Measurements from ENCODE around the gene PLK3. TPM values are rescaled to one million over a fixed set of nuclear protein-coding genes. Genes with fewer than 3 reads are reported as not detected.

PLK3 gene
- polyA plus RNA-seq, 1 donor (not counting 4 experiments of a cell fraction or from before 2014, with no cell fraction given): 34.0 TPM

DNA sequence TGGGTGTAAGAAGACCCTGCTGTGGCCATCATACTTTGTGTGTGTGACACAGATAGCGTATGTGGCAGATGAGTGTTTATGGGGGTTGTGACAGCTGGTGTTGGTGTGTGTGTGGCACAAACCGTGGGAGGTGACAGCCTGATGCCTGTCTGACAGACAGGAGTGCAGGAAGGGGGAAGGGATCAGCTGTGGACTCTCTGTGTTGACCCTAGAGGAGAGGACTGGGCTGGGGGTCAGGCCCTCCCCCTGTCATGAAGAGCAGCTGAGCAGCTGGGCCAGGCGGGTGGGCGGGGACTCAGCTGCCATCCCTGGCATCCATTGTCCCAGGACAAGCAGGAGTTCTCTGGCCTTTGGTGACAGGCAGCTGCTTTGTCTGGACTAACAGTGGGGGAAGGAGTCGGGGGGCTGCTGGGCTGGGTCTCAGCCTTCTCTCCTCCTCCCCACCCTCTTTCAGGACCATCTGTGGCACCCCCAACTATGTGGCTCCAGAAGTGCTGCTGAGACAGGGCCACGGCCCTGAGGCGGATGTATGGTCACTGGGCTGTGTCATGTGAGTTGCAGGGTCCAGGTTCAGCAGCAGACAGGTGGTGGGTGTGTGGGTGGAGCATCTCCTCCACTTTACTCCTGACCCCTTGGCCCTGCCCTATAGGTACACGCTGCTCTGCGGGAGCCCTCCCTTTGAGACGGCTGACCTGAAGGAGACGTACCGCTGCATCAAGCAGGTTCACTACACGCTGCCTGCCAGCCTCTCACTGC lies 2.3 kb downstream of the PLK3 start:
- Histone ChIP-seq H3K36me3 (ENCODE audit: control insufficient read depth in 2 of 2, extremely low read depth in 1 of 2, insufficient read depth in 2 of 2, low read length in 2 of 2) (peaks cover 29 to 40% of the 10 kb centered on the region in 2 experiments), H3K9me1 (ENCODE audit: control insufficient read depth, extremely low read depth, insufficient read depth, low read length) (no peaks in the 10 kb centered on the region), H3K9ac (ENCODE audit: control insufficient read depth, extremely low read depth, insufficient read depth, low read length) (peak overlapping the region; percentile 88), H3K79me2 (ENCODE audit: control insufficient read depth, insufficient read depth, low read length) (peaks cover 41% of the 10 kb centered on the region), H2AFZ (ENCODE audit: control insufficient read depth, low read length) (no peak overlapping the region), H3K4me2 (ENCODE audit: control insufficient read depth, extremely low read depth, insufficient read depth, low read depth, low read length) (peak overlapping the region; percentile 98), H3K27me3 (ENCODE audit: control insufficient read depth, extremely low read depth, insufficient read depth, low read length) (no peaks in the 10 kb centered on the region), H4K20me1 (ENCODE audit: control insufficient read depth, extremely low read depth, insufficient read depth, low read length) (peaks cover 6% of the 10 kb centered on the region), H3K9me3 (ENCODE audit: control insufficient read depth, low read depth, low read length) (no peaks in the 10 kb centered on the region), H3K4me3 (ENCODE audit: control insufficient read depth in 2 of 3, extremely low read depth in 1 of 3, insufficient read depth in 2 of 3, low read depth in 1 of 3, low read length in 3 of 3) (peak overlapping the region; percentile 89 to 99 (median 92)), H3K27ac (ENCODE audit: control insufficient read depth, insufficient read depth, low read length) (peak overlapping the region; percentile 85), H3K4me1 (ENCODE audit: control insufficient read depth, extremely low read depth, insufficient read depth, low read length) (peaks cover 42% of the 10 kb centered on the region)
- FAIRE-seq: no peak
- no peak for DNase-seq (ENCODE audit: low read depth, low spot score)
- dilution Hi-C loops (cut with MboI; ENCODE audit: extremely low pct_ligation_motif_present, low sequenced_read_pairs): no loop called here
- TF ChIP-seq, protein P1, sequence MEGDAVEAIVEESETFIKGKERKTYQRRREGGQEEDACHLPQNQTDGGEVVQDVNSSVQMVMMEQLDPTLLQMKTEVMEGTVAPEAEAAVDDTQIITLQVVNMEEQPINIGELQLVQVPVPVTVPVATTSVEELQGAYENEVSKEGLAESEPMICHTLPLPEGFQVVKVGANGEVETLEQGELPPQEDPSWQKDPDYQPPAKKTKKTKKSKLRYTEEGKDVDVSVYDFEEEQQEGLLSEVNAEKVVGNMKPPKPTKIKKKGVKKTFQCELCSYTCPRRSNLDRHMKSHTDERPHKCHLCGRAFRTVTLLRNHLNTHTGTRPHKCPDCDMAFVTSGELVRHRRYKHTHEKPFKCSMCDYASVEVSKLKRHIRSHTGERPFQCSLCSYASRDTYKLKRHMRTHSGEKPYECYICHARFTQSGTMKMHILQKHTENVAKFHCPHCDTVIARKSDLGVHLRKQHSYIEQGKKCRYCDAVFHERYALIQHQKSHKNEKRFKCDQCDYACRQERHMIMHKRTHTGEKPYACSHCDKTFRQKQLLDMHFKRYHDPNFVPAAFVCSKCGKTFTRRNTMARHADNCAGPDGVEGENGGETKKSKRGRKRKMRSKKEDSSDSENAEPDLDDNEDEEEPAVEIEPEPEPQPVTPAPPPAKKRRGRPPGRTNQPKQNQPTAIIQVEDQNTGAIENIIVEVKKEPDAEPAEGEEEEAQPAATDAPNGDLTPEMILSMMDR (optimal IDR thresholded peaks at IDR 0.05 in 1 of 3, IDR thresholded peaks at IDR 0.05 in 1 of 3, conservative IDR thresholded peaks at IDR 0.05 in 1 of 3; ENCODE audit: extremely low read depth in 1 of 3, insufficient read depth in 2 of 3, low read length in 3 of 3): no peak
- TF ChIP-seq EZH2 (IDR thresholded peaks at IDR 0.05; ENCODE audit: low read length): no peak

DNA sequence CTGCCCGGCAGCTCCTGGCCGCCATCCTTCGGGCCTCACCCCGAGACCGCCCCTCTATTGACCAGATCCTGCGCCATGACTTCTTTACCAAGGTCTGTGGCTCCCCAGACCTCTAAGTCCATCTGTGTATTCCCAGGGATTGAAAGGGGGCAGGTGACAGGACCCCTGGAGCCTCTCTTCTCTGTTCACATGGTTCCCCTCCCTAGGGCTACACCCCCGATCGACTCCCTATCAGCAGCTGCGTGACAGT lies 2.8 kb downstream of the PLK3 start:
- no peak overlapping the region for H3K4me3 ChIP-seq (ENCODE audit: control insufficient read depth in 2 of 3, extremely low read depth in 1 of 3, insufficient read depth in 2 of 3, low read depth in 1 of 3, low read length in 3 of 3)
- H3K79me2 ChIP-seq (ENCODE audit: control insufficient read depth, insufficient read depth, low read length): peaks cover 41% of the 10 kb centered on the region
- H3K4me2 ChIP-seq (ENCODE audit: control insufficient read depth, extremely low read depth, insufficient read depth, low read depth, low read length): peak overlapping the region; percentile 98
- H4K20me1 ChIP-seq (ENCODE audit: control insufficient read depth, extremely low read depth, insufficient read depth, low read length): peaks cover 6% of the 10 kb centered on the region
- H3K27ac ChIP-seq (ENCODE audit: control insufficient read depth, insufficient read depth, low read length): no peak overlapping the region
- no peak overlapping the region for H3K9ac ChIP-seq (ENCODE audit: control insufficient read depth, extremely low read depth, insufficient read depth, low read length)
- no peaks in the 10 kb centered on the region for H3K9me3 ChIP-seq (ENCODE audit: control insufficient read depth, low read depth, low read length)
- no peak overlapping the region for H2AFZ ChIP-seq (ENCODE audit: control insufficient read depth, low read length)
- peaks cover 29 to 43% of the 10 kb centered on the region in 2 experiments for H3K36me3 ChIP-seq (ENCODE audit: control insufficient read depth in 2 of 2, extremely low read depth in 1 of 2, insufficient read depth in 2 of 2, low read length in 2 of 2)
- TF ChIP-seq, protein P1 (optimal IDR thresholded peaks at IDR 0.05 in 1 of 3, IDR thresholded peaks at IDR 0.05 in 1 of 3, conservative IDR thresholded peaks at IDR 0.05 in 1 of 3; ENCODE audit: extremely low read depth in 1 of 3, insufficient read depth in 2 of 3, low read length in 3 of 3): no peak
- no peak for TF ChIP-seq EZH2 (IDR thresholded peaks at IDR 0.05; ENCODE audit: low read length)
- H3K4me1 ChIP-seq (ENCODE audit: control insufficient read depth, extremely low read depth, insufficient read depth, low read length): peaks cover 47% of the 10 kb centered on the region
- DNase-seq (ENCODE audit: low read depth, low spot score) (no peak), FAIRE-seq (no peak)
- H3K27me3 ChIP-seq (ENCODE audit: control insufficient read depth, extremely low read depth, insufficient read depth, low read length): no peaks in the 10 kb centered on the region
- H3K9me1 ChIP-seq (ENCODE audit: control insufficient read depth, extremely low read depth, insufficient read depth, low read length): no peaks in the 10 kb centered on the region
- dilution Hi-C loops (cut with MboI; ENCODE audit: extremely low pct_ligation_motif_present, low sequenced_read_pairs): no loop called here
